ENCODE data around the gene TMPRSS4.

DNA sequence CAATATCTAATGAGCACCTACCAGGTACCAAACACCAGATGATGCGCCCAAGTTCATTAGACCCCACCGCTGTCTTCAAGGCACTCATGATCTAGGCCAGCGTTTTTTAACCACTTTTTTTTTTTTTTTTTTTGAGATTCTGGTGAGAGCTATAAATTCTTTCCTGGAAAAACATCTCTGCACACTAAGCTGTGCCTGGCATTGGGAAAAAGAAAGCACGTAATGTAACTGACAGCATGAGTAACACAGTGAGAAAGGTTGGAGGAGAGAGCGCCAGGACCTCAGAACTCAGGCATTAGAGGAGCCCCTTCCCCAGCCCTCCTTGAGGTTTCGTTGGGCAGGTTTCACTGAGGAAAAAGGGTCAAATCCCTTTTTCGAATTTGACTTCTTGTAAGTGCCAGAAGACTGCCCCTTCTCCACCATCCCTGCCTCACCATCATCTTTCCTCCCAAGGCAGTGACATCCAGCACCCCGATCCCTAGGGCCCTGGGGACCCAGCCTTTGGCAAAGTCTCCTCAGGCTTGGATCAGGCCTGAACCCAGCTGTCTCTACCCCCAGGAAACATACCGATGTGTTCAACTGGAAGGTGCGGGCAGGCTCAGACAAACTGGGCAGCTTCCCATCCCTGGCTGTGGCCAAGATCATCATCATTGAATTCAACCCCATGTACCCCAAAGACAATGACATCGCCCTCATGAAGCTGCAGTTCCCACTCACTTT is 36.0 kb downstream of the TMPRSS4 start:
- TF ChIP-seq, protein P1, sequence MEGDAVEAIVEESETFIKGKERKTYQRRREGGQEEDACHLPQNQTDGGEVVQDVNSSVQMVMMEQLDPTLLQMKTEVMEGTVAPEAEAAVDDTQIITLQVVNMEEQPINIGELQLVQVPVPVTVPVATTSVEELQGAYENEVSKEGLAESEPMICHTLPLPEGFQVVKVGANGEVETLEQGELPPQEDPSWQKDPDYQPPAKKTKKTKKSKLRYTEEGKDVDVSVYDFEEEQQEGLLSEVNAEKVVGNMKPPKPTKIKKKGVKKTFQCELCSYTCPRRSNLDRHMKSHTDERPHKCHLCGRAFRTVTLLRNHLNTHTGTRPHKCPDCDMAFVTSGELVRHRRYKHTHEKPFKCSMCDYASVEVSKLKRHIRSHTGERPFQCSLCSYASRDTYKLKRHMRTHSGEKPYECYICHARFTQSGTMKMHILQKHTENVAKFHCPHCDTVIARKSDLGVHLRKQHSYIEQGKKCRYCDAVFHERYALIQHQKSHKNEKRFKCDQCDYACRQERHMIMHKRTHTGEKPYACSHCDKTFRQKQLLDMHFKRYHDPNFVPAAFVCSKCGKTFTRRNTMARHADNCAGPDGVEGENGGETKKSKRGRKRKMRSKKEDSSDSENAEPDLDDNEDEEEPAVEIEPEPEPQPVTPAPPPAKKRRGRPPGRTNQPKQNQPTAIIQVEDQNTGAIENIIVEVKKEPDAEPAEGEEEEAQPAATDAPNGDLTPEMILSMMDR (conservative IDR thresholded peaks at IDR 0.05; ENCODE audit: low read depth, low read length): no peak
- no peak for TF ChIP-seq EZH2 (IDR thresholded peaks at IDR 0.05; ENCODE audit: low read length, unreplicated experiment)

Data from PC-3 (cell line).